ENCODE measurements around the gene OTOS. TPM values are rescaled to one million over a fixed set of nuclear protein-coding genes. Genes with fewer than 3 reads are reported as not detected.

Gene OTOS
- total RNA-seq, 1 experiment from 2014 or later, result not detected

- DNase-seq (ENCODE audit: low spot score), result no peak
These were observed 18.8 kb downstream of the OTOS start for GRCh38 chr2:240121675-240122074.

GRCh38 chr2:240121190-240121589, 19.3 kb downstream of the OTOS start:
- DNase-seq (ENCODE audit: low spot score), result no peak

- no peak for DNase-seq (ENCODE audit: low spot score)
These were observed 26.2 kb downstream of the OTOS start for GRCh38 chr2:240114233-240114632.

GRCh38 chr2:240112914-240113690, 27.4 kb downstream of the OTOS start:
- DNase-seq (ENCODE audit: low spot score), result no peak

- DNase-seq (ENCODE audit: low spot score), result no peak
These were observed 29.2 kb downstream of the OTOS start for GRCh38 chr2:240111253-240111652.

- no peak for DNase-seq (ENCODE audit: low spot score)
These were observed 31.1 kb downstream of the OTOS start for GRCh38 chr2:240109386-240109785.

DNA sequence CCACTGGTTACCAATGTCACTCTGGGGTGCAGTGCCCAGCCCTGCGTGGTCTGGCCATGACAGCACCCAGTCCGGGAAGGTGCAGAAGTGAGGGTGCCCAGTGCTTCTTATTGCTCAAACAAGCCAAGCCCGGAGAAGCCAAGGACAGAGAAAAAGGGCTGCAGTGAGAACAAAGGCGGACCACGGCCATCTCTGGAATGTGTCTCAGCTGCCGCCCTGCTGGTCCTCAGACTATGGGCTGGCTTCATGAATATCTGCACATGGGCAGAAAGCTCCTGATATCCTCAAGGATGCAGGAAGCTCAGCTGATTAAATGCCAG, 33.0 kb downstream of the OTOS start:
- DNase-seq (ENCODE audit: low spot score), result no peak

GRCh38 chr2:240106765-240107476, 33.5 kb downstream of the OTOS start:
- no peak for DNase-seq (ENCODE audit: low spot score)

- DNase-seq (ENCODE audit: low spot score), result no peak
These were observed 34.5 kb downstream of the OTOS start for GRCh38 chr2:240105982-240106381.

- no peak for DNase-seq (ENCODE audit: low spot score)
These were observed 37.3 kb downstream of the OTOS start for GRCh38 chr2:240103136-240103535.

DNA sequence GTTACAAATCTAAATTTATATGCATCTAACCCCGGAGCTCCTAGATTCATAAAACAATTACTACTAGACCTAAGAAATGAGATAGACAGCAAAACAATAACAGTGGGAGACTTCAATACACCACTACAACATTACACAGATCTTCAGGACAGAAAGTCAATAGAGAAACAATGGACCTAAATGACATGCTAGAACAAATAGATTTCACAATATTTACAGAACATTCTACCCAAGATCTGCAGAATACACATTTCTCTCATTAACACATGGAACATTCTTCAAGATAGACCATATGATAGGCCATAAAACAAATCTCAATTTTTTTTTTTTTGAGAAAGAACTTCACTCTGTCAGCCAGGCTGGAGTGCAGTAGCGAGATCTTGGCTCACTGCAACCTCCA, 42.1 kb downstream of the OTOS start:
- no peak for DNase-seq (ENCODE audit: low spot score)

GRCh38 chr2:240095556-240096523, 44.6 kb downstream of the OTOS start:
- no peak for DNase-seq (ENCODE audit: low spot score)

DNA sequence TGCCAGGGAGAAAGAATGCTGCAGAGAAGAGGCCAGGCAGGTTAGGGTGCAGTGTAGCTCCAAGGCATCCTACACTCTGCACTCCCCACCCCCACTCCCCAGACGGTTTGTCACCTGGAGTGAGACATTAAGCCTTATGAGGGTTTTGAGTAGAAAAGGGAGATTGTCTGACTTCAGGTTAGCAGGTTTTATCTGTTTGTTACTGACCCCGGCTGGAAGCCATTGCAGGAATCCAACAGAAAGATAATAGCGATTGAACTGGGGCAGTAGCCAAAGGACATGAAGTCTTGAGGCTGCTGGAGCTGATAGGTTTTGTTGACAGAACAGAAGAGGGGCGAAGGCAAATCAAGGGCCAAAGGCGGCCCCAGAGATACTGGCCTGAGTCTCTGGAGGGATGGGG, 51.2 kb downstream of the OTOS start:
- DNase-seq (ENCODE audit: low spot score), result no peak

Other genes with a start within 250 kb of the OTOS start
- gene NDUFA10, start 115.3 kb downstream of the OTOS start, total RNA-seq (2014; rRNA removed; shearing (Covaris generic)), result 109 and 114 TPM in 2 replicates
- not detected in 2 replicates for gene OR6B2, start 110.2 kb downstream of the OTOS start, total RNA-seq (2014; rRNA removed; shearing (Covaris generic))
- gene OR6B3, start 87.1 kb downstream of the OTOS start, total RNA-seq (2014; rRNA removed; shearing (Covaris generic)), result not detected in 2 replicates
- 286 and 411 TPM in 2 replicates for gene COPS9, start 4.4 kb downstream of the OTOS start, total RNA-seq (2014; rRNA removed; shearing (Covaris generic))

Data from HT-29 (cell line).